ENCODE results near the gene NUP205. TPM values are rescaled to one million over a fixed set of nuclear protein-coding genes. Genes with fewer than 3 reads are reported as not detected.

Gene NUP205
- total RNA-seq, 2 donors from 2014 or later = 38.0 to 58.4 TPM

DNA sequence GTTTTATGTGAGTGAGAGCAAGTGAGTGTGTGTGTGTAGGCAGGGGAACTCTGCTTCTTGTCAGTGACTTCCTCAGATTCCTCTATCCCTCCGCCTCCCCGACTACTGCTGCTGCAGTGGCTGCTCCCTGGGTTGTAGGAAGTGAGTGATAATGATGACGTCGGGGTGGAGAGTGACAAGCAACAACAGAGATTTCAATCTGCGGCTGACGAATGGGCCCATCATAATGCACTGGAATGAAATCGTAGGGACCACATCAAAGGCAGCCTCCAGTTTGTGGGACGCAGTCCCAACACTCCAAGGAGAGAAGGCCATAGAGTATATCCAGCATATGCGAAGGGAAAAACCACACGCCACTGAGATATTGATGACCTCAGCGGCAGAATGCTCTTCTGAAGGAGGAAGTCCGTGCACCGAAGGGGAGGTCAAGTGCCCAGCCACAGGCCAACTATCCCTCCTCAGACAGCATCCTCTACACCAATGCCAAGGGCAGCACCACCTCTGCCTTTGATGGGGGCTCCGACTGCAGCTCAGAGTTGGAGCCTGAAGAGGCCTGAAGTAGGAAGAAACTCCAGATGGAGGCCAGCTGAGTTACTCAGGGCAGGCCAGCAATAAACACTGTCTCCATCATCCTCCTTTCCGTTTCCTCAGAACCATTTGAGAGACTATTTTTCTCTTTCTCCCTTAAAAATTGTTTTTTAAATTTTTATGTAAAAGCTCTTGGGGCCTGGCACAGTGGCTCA lies 93.3 kb downstream of the NUP205 start:
- H3K27me3 ChIP-seq = no peaks in the 10 kb centered on the region
- H3K36me3 ChIP-seq = no peaks in the 10 kb centered on the region
- no peaks in the 10 kb centered on the region for H3K4me1 ChIP-seq
- intact Hi-C loops (cut with DNase I) = no loop called here
- no peak overlapping the region for H3K4me3 ChIP-seq
- TF ChIP-seq, protein P1, sequence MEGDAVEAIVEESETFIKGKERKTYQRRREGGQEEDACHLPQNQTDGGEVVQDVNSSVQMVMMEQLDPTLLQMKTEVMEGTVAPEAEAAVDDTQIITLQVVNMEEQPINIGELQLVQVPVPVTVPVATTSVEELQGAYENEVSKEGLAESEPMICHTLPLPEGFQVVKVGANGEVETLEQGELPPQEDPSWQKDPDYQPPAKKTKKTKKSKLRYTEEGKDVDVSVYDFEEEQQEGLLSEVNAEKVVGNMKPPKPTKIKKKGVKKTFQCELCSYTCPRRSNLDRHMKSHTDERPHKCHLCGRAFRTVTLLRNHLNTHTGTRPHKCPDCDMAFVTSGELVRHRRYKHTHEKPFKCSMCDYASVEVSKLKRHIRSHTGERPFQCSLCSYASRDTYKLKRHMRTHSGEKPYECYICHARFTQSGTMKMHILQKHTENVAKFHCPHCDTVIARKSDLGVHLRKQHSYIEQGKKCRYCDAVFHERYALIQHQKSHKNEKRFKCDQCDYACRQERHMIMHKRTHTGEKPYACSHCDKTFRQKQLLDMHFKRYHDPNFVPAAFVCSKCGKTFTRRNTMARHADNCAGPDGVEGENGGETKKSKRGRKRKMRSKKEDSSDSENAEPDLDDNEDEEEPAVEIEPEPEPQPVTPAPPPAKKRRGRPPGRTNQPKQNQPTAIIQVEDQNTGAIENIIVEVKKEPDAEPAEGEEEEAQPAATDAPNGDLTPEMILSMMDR (IDR thresholded peaks at IDR 0.05) = no peak
- no peaks in the 10 kb centered on the region for H3K9me3 ChIP-seq
- H3K9ac ChIP-seq (ENCODE audit: low read depth in 2 of 2, low read length in 2 of 2) = no peak overlapping the region
- peak; percentile 29 for DNase-seq
- no peak overlapping the region for H3K27ac ChIP-seq

DNA sequence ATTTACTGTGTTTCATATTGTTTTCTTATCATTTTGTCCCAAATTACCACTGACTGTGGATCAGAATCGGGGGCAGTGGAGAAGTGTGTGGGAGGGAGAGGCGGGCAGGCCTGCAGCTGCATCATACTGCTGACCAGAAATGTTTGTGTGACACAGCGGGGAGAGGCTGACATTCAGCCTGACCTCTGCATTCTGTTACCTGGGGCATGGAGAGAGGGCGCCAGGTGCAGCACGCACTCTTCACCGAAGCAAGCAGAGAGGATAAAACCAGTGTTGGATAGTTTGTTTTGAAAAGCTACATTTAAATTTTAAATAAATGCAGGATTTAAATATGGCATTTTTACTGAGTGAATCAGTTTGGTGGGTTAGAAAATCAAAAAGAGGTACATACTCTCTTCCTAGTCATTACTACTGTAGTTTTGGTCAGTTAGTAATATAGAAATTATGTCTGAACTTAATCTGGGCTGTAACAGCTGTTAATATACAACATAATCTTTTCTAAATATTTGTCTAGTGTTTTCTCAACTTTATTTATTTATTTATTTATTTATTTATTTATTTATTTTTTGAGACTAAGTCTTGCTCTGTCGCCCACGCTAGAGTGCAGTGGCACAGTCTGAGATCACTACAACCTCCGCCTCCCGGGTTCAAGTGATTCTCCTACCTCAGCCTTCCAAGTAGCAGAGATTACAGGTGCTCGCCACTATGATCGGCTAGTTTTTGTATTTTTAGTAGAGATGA lies 95.8 kb downstream of the NUP205 start:
- Histone ChIP-seq H3K4me1 (no peaks in the 10 kb centered on the region), H3K36me3 (no peaks in the 10 kb centered on the region), H3K4me3 (no peak overlapping the region), H3K27ac (no peak overlapping the region), H3K27me3 (no peaks in the 10 kb centered on the region), H3K9me3 (no peaks in the 10 kb centered on the region), H3K9ac (ENCODE audit: low read depth in 2 of 2, low read length in 2 of 2) (no peak overlapping the region)
- TF ChIP-seq, protein P1 (IDR thresholded peaks at IDR 0.05) = no peak
- no peak for DNase-seq
- intact Hi-C loops (cut with DNase I) = no loop called here

DNA sequence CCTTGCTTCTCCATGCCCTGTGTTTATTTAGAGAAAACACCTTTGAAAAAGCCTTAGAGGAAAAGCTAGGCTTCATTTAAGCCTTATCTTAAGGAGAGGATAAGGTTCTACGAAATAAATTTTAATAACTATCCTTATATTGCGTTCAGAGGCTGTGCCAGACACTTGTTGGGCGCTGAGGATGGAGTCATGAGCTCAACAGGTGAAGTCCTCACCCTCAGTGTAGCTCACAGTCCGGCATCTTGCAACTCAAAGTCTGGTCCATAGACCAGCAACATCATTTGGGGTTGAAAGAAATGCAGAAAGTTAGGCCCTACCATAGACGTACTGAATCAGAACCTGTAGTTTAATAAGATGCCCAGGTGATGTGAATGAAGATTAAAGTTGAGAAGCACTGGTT lies 100.8 kb downstream of the NUP205 start:
- Histone ChIP-seq H3K27ac (no peak overlapping the region), H3K9me3 (no peaks in the 10 kb centered on the region), H3K27me3 (no peaks in the 10 kb centered on the region), H3K4me3 (no peak overlapping the region), H3K4me1 (no peaks in the 10 kb centered on the region), H3K36me3 (no peaks in the 10 kb centered on the region), H3K9ac (ENCODE audit: low read depth in 2 of 2, low read length in 2 of 2) (no peak overlapping the region)
- intact Hi-C loops (cut with DNase I) = no loop called here
- no peak for DNase-seq
- TF ChIP-seq, protein P1 (IDR thresholded peaks at IDR 0.05) = no peak

DNA sequence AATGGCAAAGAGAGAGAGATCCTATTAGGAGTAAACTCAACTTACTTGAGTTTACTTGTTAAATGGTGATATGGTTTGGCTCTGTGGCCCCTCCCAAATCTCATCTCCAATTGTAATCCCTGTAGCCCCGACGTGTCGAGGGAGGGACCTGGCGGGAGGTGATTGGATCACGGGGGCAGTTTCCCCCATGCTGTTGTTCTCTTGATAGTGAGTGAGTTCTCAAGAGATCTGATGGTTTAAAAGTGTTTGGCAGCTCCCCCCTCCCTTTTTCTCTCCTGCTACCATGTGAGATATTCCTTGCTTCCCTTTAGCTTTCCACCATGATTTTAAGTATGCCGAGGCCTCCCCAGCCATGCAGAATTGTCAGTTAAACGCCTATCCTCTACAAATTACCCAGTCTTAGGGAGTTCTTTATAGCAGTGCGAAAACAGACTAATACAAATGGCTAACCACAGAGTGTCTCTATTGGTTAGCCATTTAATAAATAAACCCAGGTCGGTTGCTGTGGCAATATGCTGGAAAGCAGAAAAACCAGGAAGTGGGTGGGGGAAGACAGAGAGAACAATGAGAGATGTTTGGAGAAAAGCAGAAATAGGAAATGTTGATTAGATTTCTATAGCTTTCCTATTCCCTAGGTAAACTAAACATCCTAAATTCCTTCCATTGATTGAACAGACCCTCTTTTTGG lies 101.6 kb downstream of the NUP205 start:
- no peak overlapping the region for H3K4me3 ChIP-seq
- TF ChIP-seq, protein P1 (IDR thresholded peaks at IDR 0.05) = no peak
- no peak overlapping the region for H3K9ac ChIP-seq (ENCODE audit: low read depth in 2 of 2, low read length in 2 of 2)
- no peaks in the 10 kb centered on the region for H3K9me3 ChIP-seq
- H3K27ac ChIP-seq = no peak overlapping the region
- H3K36me3 ChIP-seq = no peaks in the 10 kb centered on the region
- intact Hi-C loops (cut with DNase I) = no loop called here
- no peaks in the 10 kb centered on the region for H3K4me1 ChIP-seq
- no peak for DNase-seq
- H3K27me3 ChIP-seq = no peaks in the 10 kb centered on the region

DNA sequence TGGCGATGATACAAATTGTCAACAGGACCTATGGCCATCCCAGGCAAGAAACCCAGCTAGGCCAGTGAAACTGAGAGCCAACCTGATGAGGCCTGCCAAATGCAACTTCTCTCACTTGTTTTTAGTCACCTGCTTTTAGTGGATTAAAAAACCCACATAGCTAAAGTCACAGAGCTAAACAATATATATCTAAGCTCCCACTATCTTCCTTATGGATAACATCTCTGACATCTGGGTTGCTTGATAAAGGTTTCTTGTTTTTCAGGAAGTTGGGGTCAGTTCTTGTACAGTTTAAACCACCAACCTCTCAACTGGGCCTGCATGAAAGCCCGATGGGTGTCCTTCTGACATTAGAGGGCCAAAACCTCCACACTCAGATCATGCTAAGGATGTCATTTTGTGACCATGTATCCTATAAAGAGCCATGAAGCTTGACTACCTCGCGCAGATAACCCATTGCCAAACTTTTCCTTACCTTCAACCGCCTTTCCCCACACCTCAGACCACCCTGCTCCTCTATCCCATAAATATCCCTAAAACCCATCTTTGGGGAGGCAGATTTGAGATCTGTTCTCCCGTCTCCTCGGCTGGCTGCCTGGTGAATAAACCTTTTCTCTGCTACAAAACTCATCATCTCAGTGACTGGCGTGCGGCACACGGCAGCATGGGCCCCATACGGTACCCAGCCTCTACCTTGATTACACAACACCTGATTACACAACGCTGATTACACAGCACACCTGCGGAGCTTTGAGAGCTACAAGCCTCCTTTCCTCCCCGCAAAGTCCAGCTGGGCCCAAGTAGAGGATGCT lies 103.8 kb downstream of the NUP205 start:
- no peaks in the 10 kb centered on the region for H3K9me3 ChIP-seq
- no peaks in the 10 kb centered on the region for H3K27me3 ChIP-seq
- intact Hi-C loops (cut with DNase I) = loop anchor here (10.0 kb wide), 1 partner anchor 313 kb away; the partner anchor contains the start of gene MTPN
- H3K36me3 ChIP-seq = no peaks in the 10 kb centered on the region
- TF ChIP-seq, protein P1 (IDR thresholded peaks at IDR 0.05) = no peak
- no peak for DNase-seq
- peak overlapping the region; percentile 69 for H3K27ac ChIP-seq
- peak overlapping the region; percentile 68 to 78 for H3K9ac ChIP-seq (ENCODE audit: low read depth in 2 of 2, low read length in 2 of 2)
- peak overlapping the region; percentile 49 for H3K4me3 ChIP-seq
- no peaks in the 10 kb centered on the region for H3K4me1 ChIP-seq
